Body of pancreas (tissue), 4 donors: ENCODE measurements around the gene NOC2L. TPM values are rescaled to one million over a fixed set of nuclear protein-coding genes. Genes with fewer than 3 reads are reported as not detected.

Experiments used
- ATAC-seq: fragments of 150-250 bp; one replicate; pipeline ENCODE4 v1.9.1; 2016
- DNase-seq, 4 donors: peaks; one replicate each; pipeline ENCODE4 v3.0.0-alpha.2; 2019
- H3K27ac ChIP-seq, 4 donors: fragments of 200-600 bp; sonication (generic); 1 replicate in 3 of 4; 2 replicates in 1 of 4; pipeline versions ENCODE4 v1.5.1 to v1.6.1; 2016 to 2019; ENCODE audit warnings: mild to moderate bottlenecking in 1 of 4, mixed read lengths in 1 of 4, moderate library complexity in 1 of 4
- H3K27me3 ChIP-seq, 2 donors: fragments of 200-600 bp; sonication (generic); one replicate each; pipeline ENCODE4 v1.6.0; 2016; ENCODE audit warnings: mild to moderate bottlenecking in 1 of 2
- H3K36me3 ChIP-seq, 2 donors: fragments of 200-600 bp; sonication (generic); replicated peaks in 1 of 2; 2 replicates each; pipeline ENCODE4 v1.5.1; 2016; ENCODE audit warnings: low read depth in 2 of 2; ENCODE audit not compliant: insufficient read depth in 1 of 2
- H3K4me1 ChIP-seq: fragments of 200-600 bp; sonication (generic); one replicate; pipeline ENCODE4 v1.6.0; 2016
- H3K4me3 ChIP-seq, 2 donors: fragments of 200-600 bp; sonication (generic); 1 replicate in 1 of 2; 2 replicates in 1 of 2; pipeline ENCODE4 v1.5.1; 2016 to 2019
- H3K9me3 ChIP-seq, 3 donors: fragments of 200-600 bp; sonication (generic); 1 replicate in 2 of 3; 2 replicates in 1 of 3; pipeline ENCODE4 v1.5.1; 2016
- CTCF ChIP-seq, 7 experiments: fragments of 450-650 bp in 4 of 7; fragments of 200-600 bp in 3 of 7; sonication (generic) in 3 of 7; IDR thresholded peaks; one replicate each; pipeline ENCODE4 v1.5.1; 2016 to 2019; ENCODE audit warnings: antibody characterized with exemption in 7 of 7
- POLR2A ChIP-seq, 3 donors: fragments of 450-650 bp; IDR thresholded peaks; one replicate each; pipeline ENCODE4 v1.6.1; 2016; ENCODE audit warnings: antibody characterized with exemption in 3 of 3, mild to moderate bottlenecking in 2 of 3
- WGBS, 2 donors: methylation state at CpG; one replicate each; pipeline ENCODE4 v1.1.5; 2017; 5-methylcytosine and 5-hydroxymethylcytosine counted together
- intact Hi-C: fragments of 100-400 bp; cut with DNase I; formaldehyde crosslinking; loops from one replicate; pipeline ENCODE4 v1.15.1; 2023
- total RNA-seq, 2 donors: library from RNA; depleted of rRNA; stranded (reverse); fragments of >200 nt; gene quantifications; one replicate each; pipeline ENCODE4 v1.1.0, GENCODE V29; 2016

NOC2L gene
- total RNA-seq, 2 donors from 2014 or later: 30.6 to 32.3 TPM

- Histone ChIP-seq H3K36me3 (no peaks in the 10 kb centered on the region), H3K27ac (no peak overlapping the region), H3K4me1 (peaks cover 14% of the 10 kb centered on the region), H3K27me3 (peaks cover 0 to 25% of the 10 kb centered on the region in 2 donors), H3K9me3 (no peaks in the 10 kb centered on the region), H3K4me3 (no peak overlapping the region)
- intact Hi-C loops: no loop called here
- no peak for TF ChIP-seq POLR2A (IDR thresholded peaks at IDR 0.05)
- 70 to 75% methylated on average over 26 to 38 of the region's 40 CpGs for WGBS, 2 donors
- ATAC-seq (no peak), DNase-seq (no peak)
These were observed 29.1 kb downstream of the NOC2L start for GRCh38 chr1:929712-930632.

GRCh38 chr1:928825-929661, 30.0 kb downstream of the NOC2L start:
- WGBS, 2 donors: 32 to 35% methylated on average over 30 to 40 of the region's 40 CpGs
- DNase-seq (no peak), ATAC-seq (no peak)

GRCh38 chr1:927748-928147, 31.3 kb downstream of the NOC2L start:
- WGBS, 2 donors: 24 to 40% methylated on average over 10 of the region's 10 CpGs
- H3K27me3 ChIP-seq: peaks cover 0 to 25% of the 10 kb centered on the region in 2 donors

More at GRCh38 chr1:928825-929661, 30.0 kb downstream of the NOC2L start:
- no peak overlapping the region for H3K27ac ChIP-seq
- no peaks in the 10 kb centered on the region for H3K36me3 ChIP-seq
- no peak overlapping the region for H3K4me3 ChIP-seq
- TF ChIP-seq POLR2A (IDR thresholded peaks at IDR 0.05) (no peak), CTCF (IDR thresholded peaks at IDR 0.05) (no peak)
- intact Hi-C loops: no loop called here
- H3K9me3 ChIP-seq: no peaks in the 10 kb centered on the region
- peaks cover 0 to 32% of the 10 kb centered on the region in 2 donors for H3K27me3 ChIP-seq
- H3K4me1 ChIP-seq: peaks cover 23% of the 10 kb centered on the region

GRCh38 chr1:927234-927633, 31.8 kb downstream of the NOC2L start:
- no peaks in the 10 kb centered on the region for H3K9me3 ChIP-seq
- TF ChIP-seq CTCF (IDR thresholded peaks at IDR 0.05) (no peak), POLR2A (IDR thresholded peaks at IDR 0.05) (no peak)
- DNase-seq: no peak
- intact Hi-C loops: no loop called here
- H3K27ac ChIP-seq: no peak overlapping the region
- peaks cover 30% of the 10 kb centered on the region for H3K4me1 ChIP-seq
- ATAC-seq: no peak
- 35 to 52% methylated on average over 4 to 9 of the region's 9 CpGs for WGBS, 2 donors
- H3K27me3 ChIP-seq: peaks cover 0 to 25% of the 10 kb centered on the region in 2 donors
- no peaks in the 10 kb centered on the region for H3K36me3 ChIP-seq
- H3K4me3 ChIP-seq: no peak overlapping the region

More at GRCh38 chr1:927748-928147, 31.3 kb downstream of the NOC2L start:
- H3K27ac ChIP-seq: no peak overlapping the region
- H3K36me3 ChIP-seq: no peaks in the 10 kb centered on the region
- H3K9me3 ChIP-seq: no peaks in the 10 kb centered on the region
- intact Hi-C loops: no loop called here
- TF ChIP-seq POLR2A (IDR thresholded peaks at IDR 0.05) (no peak), CTCF (IDR thresholded peaks at IDR 0.05) (no peak)
- no peak for ATAC-seq
- no peak overlapping the region for H3K4me3 ChIP-seq
- DNase-seq: no peak
- peaks cover 30% of the 10 kb centered on the region for H3K4me1 ChIP-seq
